NOMO-1 treated with dmso at 0.1 percent for 144 hours (cell line): ENCODE results near the gene TNNT3.

Experiments used
- DNase-seq: peaks from one replicate; lab custom pipeline; 2025; ENCODE audit not compliant: unreplicated experiment; lab: John Stamatoyannopoulos, UW

The TNNT3 gene

DNA sequence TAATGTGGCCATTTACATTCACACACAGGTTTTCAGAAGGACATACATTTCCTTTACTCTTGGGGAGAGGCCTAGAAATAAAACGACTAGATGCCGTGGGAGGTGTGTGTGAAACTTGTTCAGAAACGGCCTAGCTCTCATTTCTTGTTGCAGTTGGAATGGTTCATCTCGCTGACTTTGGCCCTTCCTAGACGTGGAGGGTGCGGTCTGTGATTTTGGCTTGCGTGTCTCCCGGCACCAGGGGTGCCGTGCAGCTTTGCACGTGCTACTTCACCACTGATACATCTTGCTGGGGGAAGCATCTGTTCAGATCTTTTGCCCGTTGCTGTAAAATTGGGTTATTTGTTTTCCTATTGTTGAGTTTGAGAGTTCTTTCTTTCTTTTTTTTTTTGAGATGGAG, 24.7 kb upstream of the TNNT3 start:
- no peak for DNase-seq

DNA sequence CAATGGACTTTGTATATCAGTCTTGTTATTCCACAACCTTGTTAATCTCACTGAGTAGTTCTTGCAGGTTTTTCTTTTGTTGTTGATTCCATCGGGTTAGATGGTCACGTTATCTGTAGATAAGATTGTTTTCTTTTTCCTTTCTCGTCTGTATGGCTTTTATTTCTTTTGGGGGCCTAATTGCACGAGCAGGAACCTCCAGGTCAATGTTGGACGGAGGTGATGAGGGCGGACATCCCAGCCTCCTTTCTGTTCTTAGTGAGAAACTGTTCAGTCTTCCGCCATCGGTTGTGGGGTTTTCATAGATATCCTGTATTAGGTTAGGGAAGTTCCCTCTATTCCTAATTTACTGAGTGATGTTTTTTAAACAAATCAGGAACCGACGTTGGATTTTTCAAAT, 23.0 kb upstream of the TNNT3 start:
- DNase-seq, result no peak

DNA sequence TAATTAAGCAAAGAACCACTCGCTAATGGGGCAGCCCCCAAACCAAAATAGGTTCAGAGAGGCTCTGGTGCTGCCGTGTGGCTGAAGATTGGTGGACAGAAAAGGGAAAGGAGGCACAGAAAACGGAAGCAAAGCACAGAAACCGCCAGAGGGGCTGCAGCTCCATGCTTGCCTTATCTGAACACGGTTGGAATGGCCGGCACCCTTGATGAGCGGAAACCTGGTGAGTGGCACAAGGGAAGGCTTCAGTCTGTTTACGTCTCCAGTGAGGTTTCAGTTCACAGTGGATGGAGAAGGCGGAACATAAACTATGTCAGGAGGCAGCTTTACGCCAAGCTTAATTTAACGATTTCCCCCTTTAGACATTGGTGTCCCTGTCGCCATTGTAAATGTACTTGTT, 22.6 kb upstream of the TNNT3 start:
- DNase-seq, result no peak

DNA sequence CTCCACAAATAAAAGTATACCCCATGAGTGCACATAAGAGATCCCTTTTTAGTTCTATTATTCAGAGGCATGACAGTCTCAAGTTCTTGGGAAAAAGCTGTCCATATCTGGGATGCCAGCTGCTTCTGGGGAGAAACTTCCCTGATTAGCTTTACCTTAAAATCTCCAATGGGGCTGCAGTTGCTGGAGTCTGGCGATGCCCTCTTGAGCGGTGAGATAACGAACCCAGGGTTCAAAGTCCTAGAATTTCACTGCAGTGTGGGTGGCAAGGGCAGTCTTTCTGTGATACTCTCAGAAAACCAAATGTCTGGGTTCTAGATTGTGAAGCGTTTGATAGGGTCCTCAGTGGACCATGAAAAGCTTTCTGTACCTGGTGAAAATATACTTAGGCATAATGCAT, 20.4 kb upstream of the TNNT3 start:
- DNase-seq, result no peak

DNA sequence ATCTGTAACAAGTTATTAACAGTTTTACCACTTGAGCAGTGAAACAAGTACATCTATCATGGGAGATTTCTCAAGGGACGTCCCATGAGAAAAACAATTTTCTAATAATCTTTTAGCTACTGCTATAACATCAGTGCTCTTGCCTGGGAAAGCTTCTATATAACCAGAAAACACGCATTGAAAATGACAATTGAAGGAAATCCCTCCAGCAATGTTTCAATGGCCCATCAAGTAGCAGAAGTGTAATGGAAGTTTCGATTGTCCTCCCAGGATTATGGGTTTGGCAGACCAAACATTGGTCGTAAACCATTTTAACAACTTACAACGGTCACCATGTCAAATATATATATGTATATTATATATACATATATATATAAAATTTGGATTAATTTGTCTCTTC, 19.8 kb upstream of the TNNT3 start:
- no peak for DNase-seq

DNA sequence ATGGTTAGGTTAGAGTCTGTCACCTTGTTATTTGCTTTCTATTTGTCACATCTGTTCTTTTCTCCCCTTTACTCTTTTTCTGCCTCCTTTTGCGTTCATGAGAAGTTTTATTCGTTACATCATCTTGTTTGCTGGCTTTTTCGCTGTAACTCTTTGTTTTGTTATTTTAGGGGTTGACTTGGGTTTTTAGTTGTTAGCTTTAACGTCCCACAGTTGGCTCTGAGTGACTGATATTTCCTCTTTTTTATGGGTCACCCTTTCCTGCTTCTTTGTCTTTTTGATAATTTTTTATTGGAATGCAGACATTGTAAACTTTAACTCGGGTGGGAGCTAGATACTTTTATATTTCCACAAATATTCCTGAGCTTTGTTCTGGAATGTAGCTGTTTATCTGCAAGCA, 13.3 kb upstream of the TNNT3 start:
- DNase-seq, result no peak

DNA sequence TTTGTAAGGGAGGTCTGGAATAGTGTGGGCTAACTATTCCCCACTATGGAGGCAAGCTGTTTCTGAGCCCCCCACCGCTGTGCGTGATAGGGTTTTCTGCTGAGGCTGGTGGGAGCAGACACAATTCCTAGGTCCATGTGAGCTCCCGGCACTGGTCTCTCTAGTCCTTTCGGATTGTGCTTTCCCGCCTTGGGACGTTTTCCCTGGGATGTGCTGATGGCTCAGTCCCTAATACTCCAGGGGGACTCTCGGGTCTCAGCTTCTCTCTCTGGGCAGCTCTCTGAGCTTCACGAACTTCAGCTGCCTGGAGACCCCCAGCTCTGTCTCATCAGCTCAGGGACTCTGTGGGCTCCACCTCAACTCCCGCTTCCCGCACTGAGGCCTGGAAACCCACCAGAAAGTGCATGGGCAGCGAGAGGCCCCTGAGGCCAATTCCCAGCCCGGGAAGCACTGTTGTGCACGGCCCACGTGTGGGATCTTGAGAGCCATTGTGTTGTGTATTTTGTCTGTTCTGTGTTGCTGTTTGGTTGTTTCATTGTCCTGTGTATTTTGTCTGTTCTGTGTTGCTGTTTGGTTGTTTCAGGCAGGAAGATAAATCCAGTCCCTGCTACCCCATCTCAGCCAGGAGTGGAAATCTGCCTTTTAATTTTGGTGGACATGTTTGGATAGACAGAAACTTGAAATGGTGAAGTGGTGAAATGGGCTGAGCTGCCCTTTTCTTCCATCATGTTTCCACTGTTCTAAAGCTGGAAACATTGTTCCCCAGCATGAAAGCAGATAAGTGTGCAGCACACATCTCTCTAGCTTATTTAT, 12.7 kb upstream of the TNNT3 start:
- no peak for DNase-seq

DNA sequence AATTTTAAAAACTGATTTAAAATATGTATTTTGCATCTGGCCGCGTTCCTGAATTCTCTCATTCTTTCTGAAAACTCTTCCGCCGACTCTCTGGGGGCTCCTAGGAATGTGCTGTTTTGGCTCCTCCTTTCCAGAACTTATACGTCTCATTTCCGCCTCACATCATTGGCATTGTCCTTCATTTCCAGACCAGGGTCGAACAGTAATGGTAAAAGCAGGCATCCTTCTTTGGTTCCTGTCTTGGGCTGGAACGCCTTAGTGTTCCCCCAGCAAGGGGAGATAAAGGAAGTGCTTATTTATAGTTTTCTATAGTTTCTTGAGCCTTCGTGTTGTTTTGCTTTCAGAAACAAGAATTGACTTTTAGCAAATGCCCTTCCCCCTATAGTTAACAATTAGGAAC, 10.9 kb upstream of the TNNT3 start:
- DNase-seq, result no peak

DNA sequence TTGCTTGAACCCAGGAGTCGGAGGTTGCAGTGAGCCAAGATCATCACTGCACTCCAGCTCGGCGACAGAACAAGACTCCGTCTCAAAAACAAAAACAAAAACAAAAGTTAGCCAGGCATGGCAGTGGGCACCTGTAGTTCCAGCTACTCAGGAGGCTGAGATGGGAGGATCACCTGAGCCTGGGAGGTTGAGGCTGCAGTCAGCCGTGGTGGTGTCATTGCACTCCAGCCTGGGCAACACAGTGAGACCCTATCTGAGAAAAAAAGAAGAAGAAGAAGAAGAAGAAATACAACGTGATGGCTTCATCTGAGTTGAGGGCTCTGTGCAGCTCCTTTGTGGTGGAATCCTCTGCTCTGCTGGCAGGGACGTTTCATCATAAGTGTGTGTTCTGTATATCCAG, 10.0 kb upstream of the TNNT3 start:
- no peak for DNase-seq

DNA sequence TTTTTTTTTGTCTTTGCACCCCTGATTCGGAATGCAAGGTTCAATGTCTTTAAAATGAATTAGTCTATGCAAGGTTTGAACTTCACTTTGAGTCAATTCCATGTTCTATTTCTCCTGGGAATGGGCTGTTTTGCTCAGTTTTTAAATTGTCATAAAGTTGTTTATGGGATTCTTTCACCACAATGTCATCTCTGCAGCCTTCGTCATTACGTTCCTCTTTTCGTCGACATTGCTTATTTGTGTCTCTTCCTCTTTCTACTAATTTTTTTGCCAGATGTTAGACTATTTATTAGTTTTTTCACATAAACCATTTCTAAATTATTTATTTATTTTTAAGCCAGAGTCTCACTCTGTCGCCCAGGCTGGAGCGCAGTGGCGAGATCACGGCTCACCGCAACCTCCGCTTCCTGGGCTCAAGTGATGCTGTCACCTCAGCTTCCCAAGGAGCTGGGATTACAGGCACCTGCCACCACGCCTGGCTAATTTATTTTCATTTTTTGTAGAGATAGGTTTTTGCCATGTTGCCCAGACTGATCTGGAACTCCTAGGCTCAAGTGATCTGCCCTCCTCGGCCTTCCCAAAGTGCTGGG, 7.1 kb upstream of the TNNT3 start:
- DNase-seq, result peak; percentile 30

DNA sequence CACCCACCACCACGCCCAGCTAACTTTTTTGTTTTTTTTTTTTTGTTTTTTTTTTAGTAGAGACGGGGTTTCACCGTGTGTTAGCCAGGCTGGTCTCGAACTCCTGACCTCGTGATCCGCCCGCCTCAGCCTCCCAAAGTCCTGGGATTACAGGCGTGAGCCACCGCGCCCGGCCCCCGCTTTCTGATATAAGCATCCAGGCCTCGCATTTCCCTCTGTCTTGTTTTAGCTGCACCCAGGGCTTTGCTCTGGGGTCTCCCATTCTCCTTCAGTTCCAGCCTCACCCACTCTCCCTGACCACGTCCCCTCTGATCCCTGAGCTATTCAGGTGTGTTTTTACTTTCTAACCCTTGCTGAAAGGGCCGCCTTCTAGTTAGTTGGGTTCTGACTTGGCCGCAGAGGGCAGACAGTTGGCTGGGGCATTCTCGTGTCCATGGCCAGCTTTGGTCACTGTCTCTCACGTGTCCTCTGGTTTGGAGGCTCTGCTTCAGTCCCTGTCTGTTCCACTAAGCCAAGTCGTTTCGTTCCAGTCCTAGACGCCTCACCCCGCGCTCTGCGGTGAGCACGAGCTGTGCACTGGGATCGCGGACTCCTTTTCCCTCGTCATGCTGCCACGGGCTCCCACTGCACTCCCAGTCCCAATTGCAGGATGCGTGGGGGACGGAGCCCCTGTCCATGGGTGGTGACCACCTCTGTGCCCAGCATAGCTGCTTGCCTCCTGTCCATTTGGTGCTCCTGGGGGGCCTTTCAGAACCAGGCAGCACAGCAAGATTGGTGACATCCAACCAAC, 6.0 kb upstream of the TNNT3 start:
- DNase-seq, result no peak

DNA sequence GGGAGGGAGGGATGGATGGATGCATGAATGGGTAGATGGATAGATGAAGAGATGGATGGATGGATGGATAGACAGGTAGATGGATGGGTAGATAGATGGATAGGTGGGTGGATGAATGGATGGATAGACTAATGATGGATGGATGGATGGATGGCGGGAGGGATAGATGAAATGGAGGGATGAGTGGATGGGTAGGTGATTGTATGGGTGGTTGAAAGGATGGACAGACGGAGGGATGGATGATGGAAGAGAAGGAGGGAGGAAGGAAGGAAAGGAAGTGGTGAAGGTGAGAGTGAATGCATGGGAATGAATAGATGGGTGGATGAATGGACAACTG, 3.7 kb upstream of the TNNT3 start:
- no peak for DNase-seq

DNA sequence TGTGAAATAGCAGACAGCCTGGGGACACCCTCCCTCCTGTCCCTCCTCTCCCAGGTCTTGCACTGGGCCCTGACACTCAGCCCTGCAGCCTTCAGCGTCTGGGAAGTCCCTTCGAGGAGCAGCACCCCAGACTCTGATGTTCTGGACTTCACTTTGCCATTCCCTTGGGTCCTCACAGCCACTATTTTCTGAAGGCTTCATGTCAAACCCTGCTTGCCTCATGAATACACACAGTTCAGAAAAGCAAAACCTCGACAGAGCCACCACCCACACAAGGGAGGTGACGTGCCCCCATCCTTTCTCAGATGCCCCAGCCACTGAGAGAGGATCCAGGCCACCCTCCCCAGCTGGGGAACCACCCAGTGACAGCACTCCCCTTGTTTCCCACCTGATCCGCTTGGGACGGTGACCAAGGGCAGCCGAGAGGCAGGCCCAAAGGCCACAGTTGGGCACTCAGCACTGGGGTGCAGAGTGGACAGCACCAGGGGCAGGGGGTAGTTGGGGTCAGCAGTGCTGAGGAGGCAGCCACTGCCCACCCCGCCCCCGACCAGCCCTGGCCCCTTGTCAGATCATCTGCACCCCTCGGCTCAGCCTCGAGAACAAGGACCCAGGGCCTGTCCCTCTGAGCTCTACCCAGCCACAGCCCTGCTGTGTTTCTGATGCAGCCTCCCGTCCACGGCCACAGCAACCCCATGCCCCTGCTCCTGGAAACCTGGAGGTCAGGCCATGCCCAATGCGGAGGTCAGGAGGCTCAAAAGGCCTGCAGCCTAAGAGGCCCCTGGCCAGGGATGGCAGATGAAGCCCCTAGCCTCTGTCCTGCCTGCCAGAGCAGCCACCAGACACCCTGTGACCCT, 3.1 kb upstream of the TNNT3 start:
- DNase-seq, result no peak

DNA sequence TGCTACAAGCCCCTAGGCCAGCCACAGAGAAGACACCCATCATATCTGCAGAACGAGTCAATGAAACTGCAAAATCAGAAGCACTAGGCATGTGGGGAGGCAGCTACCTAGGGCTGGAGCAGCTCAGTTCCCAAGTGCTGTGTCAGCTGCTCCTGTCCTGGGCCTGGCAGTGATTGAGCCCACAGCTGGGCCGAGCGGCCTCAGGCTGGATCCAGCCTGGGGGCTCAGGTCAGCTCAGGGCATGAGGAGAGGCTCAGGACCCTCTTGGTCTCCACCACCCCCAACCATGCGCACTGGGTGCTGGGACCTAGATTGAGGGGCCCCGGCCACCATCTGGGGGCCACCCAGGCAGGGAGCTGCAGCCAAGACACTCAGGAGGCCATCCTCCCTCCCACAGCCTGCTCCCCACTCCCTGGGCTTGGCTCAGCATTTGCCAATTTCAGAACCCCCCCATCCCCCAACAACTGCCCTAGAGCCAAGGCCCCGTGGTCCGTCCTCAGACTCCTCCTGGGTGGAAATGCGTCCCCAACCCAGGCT, 2.4 kb upstream of the TNNT3 start:
- DNase-seq, result no peak

DNA sequence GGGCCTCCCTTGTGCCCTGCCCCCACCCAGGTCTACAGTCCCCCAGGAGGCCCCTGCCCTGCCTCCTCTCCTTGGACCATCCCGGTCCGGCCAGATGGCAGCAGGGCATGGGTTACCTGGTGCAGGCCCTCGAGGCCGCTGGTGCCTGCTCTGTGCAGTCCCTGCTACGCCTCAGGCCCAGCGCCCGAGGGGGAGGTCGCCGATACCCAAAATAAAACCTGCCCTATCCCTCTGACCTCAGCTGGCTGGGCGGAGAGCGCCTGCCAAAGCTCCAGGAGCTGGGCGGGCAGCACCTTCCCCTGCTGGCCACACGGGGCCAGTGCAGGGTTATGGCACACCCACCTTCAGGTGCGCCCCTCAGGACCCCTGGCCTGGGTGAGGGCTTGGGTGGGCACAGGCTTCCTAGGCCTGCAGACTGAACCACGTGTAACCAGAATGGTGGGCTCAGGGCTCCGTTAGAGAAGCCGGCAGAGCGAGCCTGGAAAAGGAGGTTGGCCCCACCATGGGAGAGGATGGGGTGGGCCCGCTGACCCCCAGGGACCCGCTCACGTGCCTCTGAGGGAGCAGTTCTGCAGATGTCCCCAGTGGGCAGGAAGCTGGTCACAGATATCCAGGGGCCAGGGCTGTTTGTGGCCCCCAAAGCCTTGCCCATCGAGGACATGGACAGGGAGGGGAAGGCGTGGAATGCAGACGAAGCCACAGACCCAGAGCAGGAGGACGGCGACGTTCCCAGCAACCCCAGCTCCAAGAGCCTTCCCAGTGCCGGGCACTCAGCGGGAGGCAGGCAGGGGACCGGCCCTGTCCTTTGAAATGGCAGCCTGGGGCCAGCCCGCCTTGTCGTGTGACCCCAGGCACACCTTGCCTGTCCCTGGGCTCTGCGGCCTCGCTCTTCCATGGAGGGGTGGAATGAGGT, 1.7 kb upstream of the TNNT3 start:
- no peak for DNase-seq

DNA sequence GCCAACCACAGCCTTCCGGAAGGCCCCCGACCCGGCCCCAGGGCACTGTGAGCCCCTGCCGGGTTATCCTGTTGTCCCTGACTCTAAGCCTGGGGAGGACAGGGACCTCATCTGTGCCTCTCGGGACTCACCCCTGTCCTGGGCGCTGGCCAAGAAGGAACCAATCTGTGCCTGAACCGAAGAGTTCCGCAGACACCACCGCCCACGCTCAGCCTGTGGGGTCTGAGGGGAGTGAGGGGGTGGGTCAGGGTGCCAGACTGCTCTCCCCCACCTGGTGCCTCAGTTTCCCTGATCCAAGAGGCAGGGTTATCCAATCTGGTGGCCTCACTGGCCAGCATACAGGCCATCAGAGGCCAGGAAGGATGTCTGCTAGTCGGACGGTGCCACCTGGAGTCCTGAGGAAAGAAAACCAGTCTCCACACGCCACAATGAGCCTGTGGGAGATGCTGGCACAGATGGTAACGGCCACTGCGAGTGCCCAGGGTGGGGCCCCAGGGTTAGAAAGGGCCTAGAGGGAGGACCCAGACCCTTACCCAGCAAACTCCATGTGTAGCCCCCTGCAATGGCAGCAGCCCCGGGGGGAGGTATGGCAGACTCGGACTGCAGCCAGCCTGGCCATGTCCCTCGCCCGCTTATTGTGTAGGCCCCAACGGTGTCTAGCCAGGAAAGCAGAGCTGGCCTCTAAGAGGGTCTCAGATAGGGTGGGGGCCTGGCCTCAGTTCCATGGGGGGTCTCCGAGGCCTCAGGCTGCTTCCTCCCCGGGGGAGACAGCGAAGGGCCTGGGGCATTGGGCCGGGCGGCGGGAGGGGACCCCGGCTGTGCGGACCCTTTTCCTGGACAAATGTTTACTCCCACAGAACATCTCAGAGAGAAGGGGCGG, 827 bp upstream of the TNNT3 start:
- DNase-seq, result no peak

DNA sequence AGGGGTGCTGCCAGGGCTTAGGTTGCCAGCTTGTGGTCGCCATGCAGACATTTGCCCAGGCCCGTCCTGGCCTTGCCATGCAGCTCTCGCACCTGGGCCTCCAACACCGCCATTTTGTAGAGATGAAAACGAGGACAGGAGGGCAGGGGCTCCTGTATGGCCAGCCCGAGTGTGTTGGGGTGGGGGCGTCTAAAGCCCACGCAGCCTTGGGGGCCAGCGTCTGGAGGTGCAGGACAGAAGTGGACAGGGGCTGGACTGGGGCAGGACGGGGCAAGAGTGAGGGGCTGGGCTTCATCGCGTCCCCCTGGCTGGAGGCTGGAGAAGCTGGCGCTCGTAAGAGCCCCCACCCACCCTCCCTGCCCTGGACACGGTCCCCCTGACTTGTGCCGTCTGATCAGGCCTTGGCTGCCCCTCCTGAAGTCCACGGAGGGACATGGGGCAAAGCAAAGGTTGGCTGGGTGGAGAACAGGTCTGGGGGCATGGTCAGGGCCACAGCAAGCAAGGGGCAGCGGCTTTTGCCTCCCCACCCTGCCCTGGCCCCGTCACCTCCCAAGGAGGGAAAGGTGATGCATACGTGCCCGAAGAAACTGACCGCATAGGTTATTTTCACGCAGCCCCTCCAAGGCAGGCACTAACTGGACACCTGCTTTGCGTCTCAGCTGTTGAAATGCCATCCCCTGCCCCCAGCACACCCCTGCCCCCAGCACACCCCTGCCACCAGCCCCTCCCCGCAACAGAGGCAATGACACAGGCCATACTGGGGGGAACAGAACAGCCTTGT, 815 bp downstream of the TNNT3 start:
- DNase-seq, result no peak

DNA sequence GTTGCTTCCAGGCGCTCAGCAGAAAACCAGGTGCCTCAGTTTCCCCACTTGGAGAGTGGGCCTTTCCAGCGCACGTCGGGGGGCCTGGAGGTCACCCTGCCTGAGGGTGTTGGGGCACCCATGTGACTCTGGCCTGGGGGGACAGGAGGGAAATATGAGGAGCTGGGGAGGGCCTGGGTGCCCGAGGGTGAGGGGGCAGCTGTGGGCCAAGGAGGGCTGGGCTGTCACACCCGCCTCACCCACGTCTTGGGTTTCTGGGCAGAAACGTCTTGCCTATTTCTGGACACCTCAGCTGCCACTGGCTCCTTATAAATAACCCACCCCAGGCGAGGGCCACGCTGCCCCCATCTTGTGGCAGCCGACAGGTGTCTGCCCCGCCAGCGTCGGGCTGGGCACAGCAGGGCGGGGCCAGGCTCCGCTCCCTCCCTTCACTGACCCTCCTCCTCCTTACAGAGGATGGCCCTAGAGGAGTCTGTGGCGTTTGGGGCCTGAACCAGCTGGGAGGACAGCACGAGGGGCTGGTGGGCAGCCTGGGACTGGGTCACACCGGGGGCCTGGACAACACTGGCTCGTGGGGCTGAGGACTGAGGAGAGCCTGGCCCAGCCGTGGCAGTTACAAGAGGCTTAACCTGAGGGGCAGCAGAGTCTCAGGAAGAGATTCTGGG, 1.5 kb downstream of the TNNT3 start:
- DNase-seq, result no peak
